Gastroesophageal sphincter (tissue), 4 donors: Measurements from ENCODE around the gene POU2F1. TPM values are rescaled to one million over a fixed set of nuclear protein-coding genes. Genes with fewer than 3 reads are reported as not detected.

ENCODE experiments used
- ATAC-seq: fragments of 150-250 bp; one replicate; pipeline ENCODE4 v1.9.1; 2016; ENCODE audit warnings: mild to moderate bottlenecking, moderate library complexity
- H3K27ac ChIP-seq, 4 donors: fragments of 200-600 bp; sonication (generic) in 3 of 4; 1 replicate in 3 of 4; 2 replicates in 1 of 4; pipeline ENCODE4 v1.5.1; 2016 to 2019
- H3K27me3 ChIP-seq: fragments of 200-600 bp; sonication (generic); one replicate; pipeline ENCODE4 v1.5.1; 2019
- H3K36me3 ChIP-seq, 2 donors: fragments of 200-600 bp; sonication (generic); one replicate each; pipeline ENCODE4 v1.5.1; 2019; ENCODE audit warnings: control low read depth in 1 of 2
- H3K4me1 ChIP-seq, 3 donors: fragments of 200-600 bp; sonication (generic); 1 replicate in 2 of 3; 2 replicates in 1 of 3; pipeline ENCODE4 v1.5.1; 2016 to 2019; ENCODE audit warnings: control low read depth in 2 of 3
- H3K4me3 ChIP-seq, 2 donors: fragments of 200-600 bp; sonication (generic); one replicate each; pipeline ENCODE4 v1.5.1; 2019; ENCODE audit warnings: mild to moderate bottlenecking in 1 of 2, moderate library complexity in 1 of 2
- H3K9me3 ChIP-seq, 3 donors: fragments of 200-600 bp; sonication (generic); one replicate each; pipeline ENCODE4 v1.5.1; 2017 to 2019; ENCODE audit warnings: control low read depth in 2 of 3
- EP300 ChIP-seq: sonication (generic); formaldehyde crosslinking; IDR thresholded peaks from one replicate; pipeline ENCODE4 v1.6.1; 2017; ENCODE audit warnings: antibody characterized with exemption, mild to moderate bottlenecking
- POLR2A ChIP-seq, 2 donors: fragments of 450-650 bp; IDR thresholded peaks; one replicate each; pipeline ENCODE4 v1.6.1; 2017; ENCODE audit warnings: antibody characterized with exemption in 2 of 2, mild to moderate bottlenecking in 2 of 2, moderate library complexity in 1 of 2
- POLR2AphosphoS5 ChIP-seq: sonication (generic); formaldehyde crosslinking; IDR thresholded peaks from one replicate; pipeline ENCODE4 v1.6.1; 2017; ENCODE audit warnings: antibody characterized with exemption
- WGBS, 2 donors: methylation state at CpG; one replicate each; pipeline ENCODE4 v1.1.5; 2018; ENCODE audit warnings: low coverage in 1 of 2; 5-methylcytosine and 5-hydroxymethylcytosine counted together
- total RNA-seq, 4 donors: library from RNA; depleted of rRNA; stranded (reverse); fragments of >200 nt; gene quantifications; one replicate each; pipeline ENCODE4 v1.1.0, GENCODE V29; 2016
- TF ChIP-seq, protein P1 (sequence below), 4 experiments: fragments of 200-600 bp in 2 of 4; fragments of 450-650 bp in 2 of 4; sonication (generic) in 1 of 4; IDR thresholded peaks; one replicate each; pipeline ENCODE4 v1.5.1; 2017 to 2019; ENCODE audit warnings: antibody characterized with exemption in 4 of 4, mild to moderate bottlenecking in 2 of 4, moderate library complexity in 2 of 4

POU2F1 gene
- total RNA-seq, 4 donors from 2014 or later: 8.0 to 15.7 (median 10.2) TPM

DNA sequence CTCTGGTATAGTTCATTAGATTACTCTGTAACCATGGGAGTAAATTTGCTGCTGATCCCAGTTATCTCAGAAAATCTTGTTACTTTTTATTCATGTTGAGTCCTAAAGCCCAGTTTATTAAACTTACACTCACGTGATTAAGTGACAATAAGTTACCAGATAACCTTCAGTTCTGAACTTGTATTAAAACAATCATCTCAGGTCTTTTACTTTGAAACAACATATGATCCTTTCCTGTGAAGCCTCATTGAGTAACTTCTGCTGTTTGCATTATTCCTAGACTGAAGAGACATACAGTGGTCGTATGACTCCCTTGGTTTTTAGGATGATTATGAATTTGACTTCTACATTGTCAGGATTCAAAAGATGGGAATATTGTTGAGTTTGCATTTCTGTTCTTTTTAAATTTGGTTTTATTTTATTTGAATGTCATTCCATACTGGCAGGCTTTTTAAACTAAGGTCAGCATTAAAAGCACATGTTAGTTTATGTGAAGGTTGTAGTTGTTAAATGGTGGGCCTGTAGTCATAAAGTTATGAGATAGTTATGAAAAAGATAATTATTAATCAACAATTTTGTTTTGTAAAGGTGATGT, 179.8 kb downstream of the POU2F1 start:
- WGBS, 2 donors: 45 to 72% methylated on average over 2 of the region's 2 CpGs
- Histone ChIP-seq H3K27ac (no peak overlapping the region), H3K4me1 (peaks cover 0 to 9% (median 0%) of the 10 kb centered on the region in 3 donors), H3K36me3 (peaks cover 0 to 86% of the 10 kb centered on the region in 2 donors), H3K9me3 (no peaks in the 10 kb centered on the region), H3K4me3 (no peak overlapping the region), H3K27me3 (no peaks in the 10 kb centered on the region)
- TF ChIP-seq POLR2A (IDR thresholded peaks at IDR 0.05) (no peak), EP300 (no peak), POLR2AphosphoS5 (no peak)
- TF ChIP-seq, protein P1, sequence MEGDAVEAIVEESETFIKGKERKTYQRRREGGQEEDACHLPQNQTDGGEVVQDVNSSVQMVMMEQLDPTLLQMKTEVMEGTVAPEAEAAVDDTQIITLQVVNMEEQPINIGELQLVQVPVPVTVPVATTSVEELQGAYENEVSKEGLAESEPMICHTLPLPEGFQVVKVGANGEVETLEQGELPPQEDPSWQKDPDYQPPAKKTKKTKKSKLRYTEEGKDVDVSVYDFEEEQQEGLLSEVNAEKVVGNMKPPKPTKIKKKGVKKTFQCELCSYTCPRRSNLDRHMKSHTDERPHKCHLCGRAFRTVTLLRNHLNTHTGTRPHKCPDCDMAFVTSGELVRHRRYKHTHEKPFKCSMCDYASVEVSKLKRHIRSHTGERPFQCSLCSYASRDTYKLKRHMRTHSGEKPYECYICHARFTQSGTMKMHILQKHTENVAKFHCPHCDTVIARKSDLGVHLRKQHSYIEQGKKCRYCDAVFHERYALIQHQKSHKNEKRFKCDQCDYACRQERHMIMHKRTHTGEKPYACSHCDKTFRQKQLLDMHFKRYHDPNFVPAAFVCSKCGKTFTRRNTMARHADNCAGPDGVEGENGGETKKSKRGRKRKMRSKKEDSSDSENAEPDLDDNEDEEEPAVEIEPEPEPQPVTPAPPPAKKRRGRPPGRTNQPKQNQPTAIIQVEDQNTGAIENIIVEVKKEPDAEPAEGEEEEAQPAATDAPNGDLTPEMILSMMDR (IDR thresholded peaks at IDR 0.05): no peak
- ATAC-seq: no peak

DNA sequence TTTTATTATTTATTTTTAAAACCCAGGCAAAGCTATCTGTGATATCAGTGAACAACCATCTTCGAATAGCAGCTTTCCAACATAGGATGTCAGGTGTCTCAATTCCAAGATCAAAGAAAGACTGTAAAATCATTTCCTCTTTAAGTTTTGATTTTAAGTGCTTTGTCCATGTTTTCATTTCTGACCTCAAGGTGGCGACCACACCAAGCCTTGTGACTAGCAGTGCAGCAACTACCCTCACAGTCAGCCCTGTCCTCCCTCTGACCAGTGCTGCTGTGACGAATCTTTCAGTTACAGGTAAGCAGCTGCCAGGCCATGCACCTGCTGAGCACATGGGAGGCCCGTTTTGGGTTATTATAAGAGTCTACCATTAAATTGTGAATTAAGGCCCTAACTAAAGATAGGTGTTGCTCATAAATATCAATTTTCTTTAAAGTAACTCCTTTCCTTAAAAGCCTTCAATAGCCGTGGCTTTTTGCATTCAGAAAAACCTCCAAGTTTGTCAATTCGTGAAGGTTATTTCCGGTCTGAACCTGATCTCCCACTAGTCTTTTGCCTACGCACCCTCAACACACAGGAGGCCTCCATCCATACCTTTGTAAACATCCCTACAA, 180.7 kb downstream of the POU2F1 start:
- WGBS, 2 donors: 59 to 66% methylated on average over 6 to 8 of the region's 8 CpGs
- H3K4me1 ChIP-seq: peaks cover 0 to 9% (median 0%) of the 10 kb centered on the region in 3 donors
- H3K4me3 ChIP-seq: no peak overlapping the region
- H3K27ac ChIP-seq: no peak overlapping the region
- peaks cover 0 to 87% of the 10 kb centered on the region in 2 donors for H3K36me3 ChIP-seq
- ATAC-seq: no peak
- no peaks in the 10 kb centered on the region for H3K27me3 ChIP-seq
- no peaks in the 10 kb centered on the region for H3K9me3 ChIP-seq
- TF ChIP-seq, protein P1 (IDR thresholded peaks at IDR 0.05): peak in 3 of 4 experiments; percentile 24 to 44 (median 33)
- TF ChIP-seq POLR2AphosphoS5: no peak

DNA sequence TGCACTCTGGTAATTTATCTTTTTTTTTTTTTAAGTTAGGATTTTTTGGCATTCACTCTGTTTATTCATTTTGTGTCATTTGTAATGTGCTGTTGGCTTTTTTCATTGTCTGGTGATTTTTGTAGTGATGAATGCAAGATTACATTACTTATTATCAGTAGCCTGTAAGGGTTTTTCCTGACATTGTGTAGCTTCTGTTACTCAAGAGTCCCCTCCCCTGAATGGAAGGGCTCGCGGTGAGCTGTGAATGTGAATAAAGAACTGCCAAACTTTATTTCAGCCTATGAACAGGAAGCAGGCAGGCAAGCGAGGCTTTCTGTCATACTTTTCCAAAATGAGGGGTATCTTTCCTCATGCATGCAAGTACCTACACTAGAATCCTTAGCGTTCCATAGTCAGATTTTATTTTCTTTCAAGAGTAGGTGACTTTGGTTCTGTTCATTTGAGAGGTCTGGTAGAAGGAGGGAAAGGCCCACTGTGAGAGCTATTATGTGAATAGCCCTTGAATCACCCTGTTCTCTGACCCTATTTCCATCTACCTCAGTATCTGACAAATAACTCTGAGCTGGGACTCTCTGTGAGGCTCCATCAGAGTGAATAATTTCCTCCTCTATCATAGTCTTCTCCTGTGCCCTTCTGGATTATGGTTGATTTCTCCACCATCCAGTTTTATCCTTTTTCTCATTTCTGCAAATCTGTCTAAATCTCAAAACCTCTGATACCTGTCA, 183.6 kb downstream of the POU2F1 start:
- Histone ChIP-seq H3K27me3 (no peaks in the 10 kb centered on the region), H3K36me3 (peaks cover 0 to 65% of the 10 kb centered on the region in 2 donors), H3K4me3 (no peak overlapping the region), H3K27ac (no peak overlapping the region), H3K4me1 (peaks cover 0 to 9% (median 0%) of the 10 kb centered on the region in 3 donors), H3K9me3 (no peaks in the 10 kb centered on the region)
- TF ChIP-seq POLR2AphosphoS5 (no peak), POLR2A (IDR thresholded peaks at IDR 0.05) (no peak), EP300 (no peak)
- TF ChIP-seq, protein P1 (IDR thresholded peaks at IDR 0.05): no peak
- WGBS, 2 donors: 49 to 71% methylated on average over 1 to 4 of the region's 4 CpGs
- ATAC-seq: no peak

DNA sequence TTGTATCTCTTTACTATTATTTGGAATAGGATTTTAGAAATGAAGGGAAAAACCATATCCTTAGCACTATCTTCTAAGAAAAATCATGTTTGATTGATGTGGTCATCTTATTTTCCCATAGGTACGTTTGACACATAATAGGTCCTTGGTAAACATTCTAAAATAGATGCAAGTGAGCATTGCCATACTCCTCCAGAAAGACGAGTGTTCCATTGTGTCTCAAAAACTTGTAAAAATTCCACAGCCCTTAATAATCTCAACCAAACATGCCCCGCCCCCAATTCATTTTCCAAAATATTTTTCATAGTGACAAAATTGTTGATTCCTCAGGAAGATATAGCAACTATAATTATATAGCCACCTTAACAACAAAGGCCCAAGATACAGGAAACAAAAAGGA, 184.2 kb downstream of the POU2F1 start:
- no peak for ATAC-seq
- Histone ChIP-seq H3K4me3 (no peak overlapping the region), H3K27me3 (no peaks in the 10 kb centered on the region), H3K9me3 (no peaks in the 10 kb centered on the region), H3K27ac (no peak overlapping the region), H3K4me1 (peaks cover 0 to 9% (median 0%) of the 10 kb centered on the region in 3 donors), H3K36me3 (peaks cover 0 to 60% of the 10 kb centered on the region in 2 donors)
- TF ChIP-seq EP300 (no peak), POLR2A (IDR thresholded peaks at IDR 0.05) (no peak), POLR2AphosphoS5 (no peak)
- TF ChIP-seq, protein P1 (IDR thresholded peaks at IDR 0.05): no peak
- 67 to 95% methylated on average over 3 of the region's 3 CpGs for WGBS, 2 donors
